ENCODE results near the gene PON1. TPM values are rescaled to one million over a fixed set of nuclear protein-coding genes. Genes with fewer than 3 reads are reported as not detected.
A peak's percentile ranks its signal among the peaks of the same experiment; 100 is the strongest.

Gene PON1
- total RNA-seq (not detected in 2 replicates), polyA plus RNA-seq (not detected in 2 replicates), polyA minus RNA-seq (not detected in 2 replicates)
- not detected for total RNA-seq (2013)

DNA sequence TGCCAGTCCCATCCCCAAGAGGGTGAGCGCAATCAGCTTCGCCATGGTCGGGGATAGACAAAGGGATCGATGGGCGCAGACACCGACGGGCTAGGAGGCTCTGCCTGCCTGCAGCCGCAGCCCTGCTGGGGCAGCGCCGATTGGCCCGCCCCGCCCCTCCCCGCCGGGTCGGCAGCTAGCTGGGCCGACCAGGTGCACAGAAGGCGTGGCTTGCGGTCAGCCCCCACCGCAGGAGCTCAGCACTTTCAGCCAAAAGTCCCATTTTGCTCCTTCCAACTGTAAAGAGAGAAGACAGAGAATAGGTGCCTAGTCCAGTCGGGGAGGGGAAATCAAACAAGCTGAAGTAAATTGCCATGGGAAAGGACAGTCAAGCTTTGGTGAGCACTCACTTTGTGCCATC is at the start of gene PON1:
Gene PON1, minus strand, starts transcription at position 102 of the 400 bp plus-strand sequence. Its CDS starts 57 bp downstream, at position 45.
- no peaks in the 10 kb centered on the region for H3K36me3 ChIP-seq (replicated peaks in 1 of 2; ENCODE audit: control extremely low read depth in 1 of 2, control insufficient read depth in 1 of 2, extremely low read depth in 1 of 2, insufficient read depth in 2 of 2, low read length in 1 of 2)
- no peak within 1 kb of the TSS for H3K4me3 Mint-ChIP-seq
- H3K4me2 ChIP-seq (replicated peaks; ENCODE audit: low read depth, low read length, poor library complexity, severe bottlenecking), result peak within 1 kb of the TSS; percentile 23
- intact Hi-C loops (cut with micrococcal nuclease), result no loop called here
- WGBS (ENCODE audit: insufficient coverage), result 83% methylated on average over 18 of the region's 20 CpGs
- ATAC-seq (ENCODE audit: low read depth), result peak; percentile 41
- POLR2A ChIA-PET, result no interaction called here
- H3K9me3 Mint-ChIP-seq (ENCODE audit: insufficient read depth), result no peaks in the 10 kb centered on the region
- no peak within 1 kb of the TSS for H3K27ac ChIP-seq (ENCODE audit: low read length in 2 of 2)
- H2AFZ ChIP-seq (ENCODE audit: insufficient read depth, low read depth, low read length, poor library complexity, severe bottlenecking), result no peak within 1 kb of the TSS
- H3K27me3 ChIP-seq (replicated peaks in 1 of 4; ENCODE audit: control extremely low read depth in 1 of 4, control insufficient read depth in 3 of 4, insufficient read depth in 4 of 4, low read length in 3 of 4), result peaks cover 0 to 4% (median 0%) of the 10 kb centered on the region in 4 experiments
- no peak within 1 kb of the TSS for H3K4me3 ChIP-seq (ENCODE audit: control extremely low read depth in 1 of 5, extremely low read depth in 1 of 5, insufficient read depth in 1 of 5, low read depth in 2 of 5, low read length in 4 of 5)
- peak; percentile 29 for DNase-seq
- no peaks in the 10 kb centered on the region for H3K79me2 ChIP-seq (ENCODE audit: control insufficient read depth, insufficient read depth, low read length)
- peaks cover 0 to 5% of the 10 kb centered on the region in 2 donors for H3K4me1 ChIP-seq (ENCODE audit: control insufficient read depth in 2 of 2, insufficient read depth in 2 of 2, low read length in 2 of 2)
- CTCF ChIA-PET, result no interaction called here
- no peak within 1 kb of the TSS for H3K9ac ChIP-seq (ENCODE audit: low read length)
- no peak within 1 kb of the TSS for H3K27ac Mint-ChIP-seq
- no peaks in the 10 kb centered on the region for H4K20me1 ChIP-seq (ENCODE audit: control insufficient read depth, insufficient read depth, low read length, poor library complexity, severe bottlenecking)
- H3K4me1 Mint-ChIP-seq, result peaks cover 6% of the 10 kb centered on the region
- TF ChIP-seq EZH2 (IDR thresholded peaks at IDR 0.05; ENCODE audit: borderline replicate concordance, insufficient read depth, low read depth, low read length, poor library complexity, severe bottlenecking), result no peak
- TF ChIP-seq, protein P1, sequence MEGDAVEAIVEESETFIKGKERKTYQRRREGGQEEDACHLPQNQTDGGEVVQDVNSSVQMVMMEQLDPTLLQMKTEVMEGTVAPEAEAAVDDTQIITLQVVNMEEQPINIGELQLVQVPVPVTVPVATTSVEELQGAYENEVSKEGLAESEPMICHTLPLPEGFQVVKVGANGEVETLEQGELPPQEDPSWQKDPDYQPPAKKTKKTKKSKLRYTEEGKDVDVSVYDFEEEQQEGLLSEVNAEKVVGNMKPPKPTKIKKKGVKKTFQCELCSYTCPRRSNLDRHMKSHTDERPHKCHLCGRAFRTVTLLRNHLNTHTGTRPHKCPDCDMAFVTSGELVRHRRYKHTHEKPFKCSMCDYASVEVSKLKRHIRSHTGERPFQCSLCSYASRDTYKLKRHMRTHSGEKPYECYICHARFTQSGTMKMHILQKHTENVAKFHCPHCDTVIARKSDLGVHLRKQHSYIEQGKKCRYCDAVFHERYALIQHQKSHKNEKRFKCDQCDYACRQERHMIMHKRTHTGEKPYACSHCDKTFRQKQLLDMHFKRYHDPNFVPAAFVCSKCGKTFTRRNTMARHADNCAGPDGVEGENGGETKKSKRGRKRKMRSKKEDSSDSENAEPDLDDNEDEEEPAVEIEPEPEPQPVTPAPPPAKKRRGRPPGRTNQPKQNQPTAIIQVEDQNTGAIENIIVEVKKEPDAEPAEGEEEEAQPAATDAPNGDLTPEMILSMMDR (IDR thresholded peaks at IDR 0.05), result no peak
- no peaks in the 10 kb centered on the region for H3K9me3 ChIP-seq (ENCODE audit: control extremely low read depth in 1 of 3, control insufficient read depth in 2 of 3, insufficient read depth in 1 of 3, low read length in 2 of 3)
- H3K27me3 Mint-ChIP-seq, result peaks cover 19% of the 10 kb centered on the region

DNA sequence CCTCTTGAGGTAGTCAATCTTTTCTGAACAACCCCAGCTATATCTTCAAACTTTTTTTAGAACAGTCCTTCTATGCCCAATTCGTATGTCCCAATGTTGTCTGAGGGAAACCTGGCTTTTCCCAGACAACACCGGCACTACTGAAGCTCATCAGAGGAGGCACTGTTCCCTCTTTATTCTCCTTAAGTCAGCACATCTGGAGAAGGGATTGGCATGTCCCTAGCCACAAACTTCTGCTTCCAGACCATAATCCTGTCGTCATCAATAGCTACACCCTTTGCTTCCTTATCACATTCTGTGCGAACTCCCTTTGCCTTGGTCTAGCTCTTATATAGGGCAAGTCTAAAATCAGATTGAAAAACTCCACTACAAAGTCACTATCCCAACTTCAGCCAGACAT is 49.0 kb upstream of the PON1 start:
- Histone ChIP-seq H3K27ac (ENCODE audit: low read length in 2 of 2) (no peak overlapping the region), H4K20me1 (ENCODE audit: control insufficient read depth, insufficient read depth, low read length, poor library complexity, severe bottlenecking) (no peaks in the 10 kb centered on the region), H3K36me3 (replicated peaks in 1 of 2; ENCODE audit: control extremely low read depth in 1 of 2, control insufficient read depth in 1 of 2, extremely low read depth in 1 of 2, insufficient read depth in 2 of 2, low read length in 1 of 2) (no peaks in the 10 kb centered on the region), H3K27me3 (replicated peaks in 1 of 4; ENCODE audit: control extremely low read depth in 1 of 4, control insufficient read depth in 3 of 4, insufficient read depth in 4 of 4, low read length in 3 of 4) (peaks cover 0 to 4% (median 1%) of the 10 kb centered on the region in 4 experiments), H3K4me3 (ENCODE audit: control extremely low read depth in 1 of 5, extremely low read depth in 1 of 5, insufficient read depth in 1 of 5, low read depth in 2 of 5, low read length in 4 of 5) (no peak overlapping the region), H2AFZ (ENCODE audit: insufficient read depth, low read depth, low read length, poor library complexity, severe bottlenecking) (no peak overlapping the region), H3K79me2 (ENCODE audit: control insufficient read depth, insufficient read depth, low read length) (no peaks in the 10 kb centered on the region), H3K9me3 (ENCODE audit: control extremely low read depth in 1 of 3, control insufficient read depth in 2 of 3, insufficient read depth in 1 of 3, low read length in 2 of 3) (peaks cover 0 to 10% (median 0%) of the 10 kb centered on the region in 3 donors), H3K4me1 (ENCODE audit: control insufficient read depth in 2 of 2, insufficient read depth in 2 of 2, low read length in 2 of 2) (no peaks in the 10 kb centered on the region), H3K9ac (ENCODE audit: low read length) (no peak overlapping the region), H3K4me2 (replicated peaks; ENCODE audit: low read depth, low read length, poor library complexity, severe bottlenecking) (no peak overlapping the region)
- WGBS (ENCODE audit: insufficient coverage), result 100% methylated on average over 3 of the region's 4 CpGs
- no peak for ATAC-seq (ENCODE audit: low read depth)
- Mint-ChIP-seq H3K27ac (no peak overlapping the region), H3K4me1 (no peaks in the 10 kb centered on the region), H3K27me3 (peaks cover 10% of the 10 kb centered on the region), H3K4me3 (no peak overlapping the region), H3K9me3 (ENCODE audit: insufficient read depth) (no peaks in the 10 kb centered on the region)
- no peak for DNase-seq
- intact Hi-C loops (cut with micrococcal nuclease), result no loop called here
- ChIA-PET CTCF (no interaction called here), POLR2A (no interaction called here)
- TF ChIP-seq, protein P1 (IDR thresholded peaks at IDR 0.05), result no peak
- no peak for TF ChIP-seq EZH2 (IDR thresholded peaks at IDR 0.05; ENCODE audit: borderline replicate concordance, insufficient read depth, low read depth, low read length, poor library complexity, severe bottlenecking)
